Measurements from ENCODE around the gene CD36. TPM values are rescaled to one million over a fixed set of nuclear protein-coding genes. Genes with fewer than 3 reads are reported as not detected.

The CD36 gene
- polyA plus RNA-seq, 1 donor from 2014 or later: 0.31 TPM

DNA sequence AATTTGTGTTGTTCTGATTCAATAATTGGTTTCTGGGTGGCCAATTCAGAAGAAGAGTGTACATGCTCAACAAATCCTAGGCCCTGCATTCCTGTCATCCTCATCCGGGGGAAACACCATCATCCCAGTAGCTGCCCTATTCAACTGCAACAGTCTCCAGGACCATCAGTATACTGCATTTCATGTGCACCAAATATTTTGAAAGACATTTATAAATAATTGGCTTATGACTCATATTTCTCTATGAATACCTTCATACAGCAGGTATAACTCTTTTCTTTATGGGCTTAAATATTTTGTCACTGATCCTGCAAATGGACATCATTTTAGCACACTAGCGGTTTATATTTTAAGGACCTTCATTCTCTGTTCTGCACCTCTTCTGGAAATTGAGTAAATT lies 38.0 kb downstream of the CD36 start:
- Histone ChIP-seq H3K27me3 (ENCODE audit: insufficient read depth, low read depth, low read length) (no peaks in the 10 kb centered on the region), H3K9me3 (ENCODE audit: low read length) (no peaks in the 10 kb centered on the region)
- TF ChIP-seq TAF1 (IDR thresholded peaks at IDR 0.05; ENCODE audit: low read depth): no peak
- TF ChIP-seq EP300 (conservative IDR thresholded peaks at IDR 0.05; ENCODE audit: poor library complexity, severe bottlenecking): no peak
- TF ChIP-seq, protein P1, sequence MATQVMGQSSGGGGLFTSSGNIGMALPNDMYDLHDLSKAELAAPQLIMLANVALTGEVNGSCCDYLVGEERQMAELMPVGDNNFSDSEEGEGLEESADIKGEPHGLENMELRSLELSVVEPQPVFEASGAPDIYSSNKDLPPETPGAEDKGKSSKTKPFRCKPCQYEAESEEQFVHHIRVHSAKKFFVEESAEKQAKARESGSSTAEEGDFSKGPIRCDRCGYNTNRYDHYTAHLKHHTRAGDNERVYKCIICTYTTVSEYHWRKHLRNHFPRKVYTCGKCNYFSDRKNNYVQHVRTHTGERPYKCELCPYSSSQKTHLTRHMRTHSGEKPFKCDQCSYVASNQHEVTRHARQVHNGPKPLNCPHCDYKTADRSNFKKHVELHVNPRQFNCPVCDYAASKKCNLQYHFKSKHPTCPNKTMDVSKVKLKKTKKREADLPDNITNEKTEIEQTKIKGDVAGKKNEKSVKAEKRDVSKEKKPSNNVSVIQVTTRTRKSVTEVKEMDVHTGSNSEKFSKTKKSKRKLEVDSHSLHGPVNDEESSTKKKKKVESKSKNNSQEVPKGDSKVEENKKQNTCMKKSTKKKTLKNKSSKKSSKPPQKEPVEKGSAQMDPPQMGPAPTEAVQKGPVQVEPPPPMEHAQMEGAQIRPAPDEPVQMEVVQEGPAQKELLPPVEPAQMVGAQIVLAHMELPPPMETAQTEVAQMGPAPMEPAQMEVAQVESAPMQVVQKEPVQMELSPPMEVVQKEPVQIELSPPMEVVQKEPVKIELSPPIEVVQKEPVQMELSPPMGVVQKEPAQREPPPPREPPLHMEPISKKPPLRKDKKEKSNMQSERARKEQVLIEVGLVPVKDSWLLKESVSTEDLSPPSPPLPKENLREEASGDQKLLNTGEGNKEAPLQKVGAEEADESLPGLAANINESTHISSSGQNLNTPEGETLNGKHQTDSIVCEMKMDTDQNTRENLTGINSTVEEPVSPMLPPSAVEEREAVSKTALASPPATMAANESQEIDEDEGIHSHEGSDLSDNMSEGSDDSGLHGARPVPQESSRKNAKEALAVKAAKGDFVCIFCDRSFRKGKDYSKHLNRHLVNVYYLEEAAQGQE (IDR thresholded peaks at IDR 0.05; ENCODE audit: borderline replicate concordance): no peak
- no peak for TF ChIP-seq SMC3 (conservative IDR thresholded peaks at IDR 0.05; ENCODE audit: poor library complexity)
- no peak for TF ChIP-seq RAD21 (conservative IDR thresholded peaks at IDR 0.05)
- TF ChIP-seq MXI1 (conservative IDR thresholded peaks at IDR 0.05; ENCODE audit: poor library complexity, severe bottlenecking): no peak
- no peak for TF ChIP-seq EZH2 (IDR thresholded peaks at IDR 0.05; ENCODE audit: borderline replicate concordance, insufficient read depth, low read length, poor library complexity, severe bottlenecking)
- no peak for TF ChIP-seq POLR2AphosphoS5 (IDR thresholded peaks at IDR 0.05)
- TF ChIP-seq, protein P2, sequence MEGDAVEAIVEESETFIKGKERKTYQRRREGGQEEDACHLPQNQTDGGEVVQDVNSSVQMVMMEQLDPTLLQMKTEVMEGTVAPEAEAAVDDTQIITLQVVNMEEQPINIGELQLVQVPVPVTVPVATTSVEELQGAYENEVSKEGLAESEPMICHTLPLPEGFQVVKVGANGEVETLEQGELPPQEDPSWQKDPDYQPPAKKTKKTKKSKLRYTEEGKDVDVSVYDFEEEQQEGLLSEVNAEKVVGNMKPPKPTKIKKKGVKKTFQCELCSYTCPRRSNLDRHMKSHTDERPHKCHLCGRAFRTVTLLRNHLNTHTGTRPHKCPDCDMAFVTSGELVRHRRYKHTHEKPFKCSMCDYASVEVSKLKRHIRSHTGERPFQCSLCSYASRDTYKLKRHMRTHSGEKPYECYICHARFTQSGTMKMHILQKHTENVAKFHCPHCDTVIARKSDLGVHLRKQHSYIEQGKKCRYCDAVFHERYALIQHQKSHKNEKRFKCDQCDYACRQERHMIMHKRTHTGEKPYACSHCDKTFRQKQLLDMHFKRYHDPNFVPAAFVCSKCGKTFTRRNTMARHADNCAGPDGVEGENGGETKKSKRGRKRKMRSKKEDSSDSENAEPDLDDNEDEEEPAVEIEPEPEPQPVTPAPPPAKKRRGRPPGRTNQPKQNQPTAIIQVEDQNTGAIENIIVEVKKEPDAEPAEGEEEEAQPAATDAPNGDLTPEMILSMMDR (IDR thresholded peaks at IDR 0.05; ENCODE audit: poor library complexity, severe bottlenecking): no peak

DNA sequence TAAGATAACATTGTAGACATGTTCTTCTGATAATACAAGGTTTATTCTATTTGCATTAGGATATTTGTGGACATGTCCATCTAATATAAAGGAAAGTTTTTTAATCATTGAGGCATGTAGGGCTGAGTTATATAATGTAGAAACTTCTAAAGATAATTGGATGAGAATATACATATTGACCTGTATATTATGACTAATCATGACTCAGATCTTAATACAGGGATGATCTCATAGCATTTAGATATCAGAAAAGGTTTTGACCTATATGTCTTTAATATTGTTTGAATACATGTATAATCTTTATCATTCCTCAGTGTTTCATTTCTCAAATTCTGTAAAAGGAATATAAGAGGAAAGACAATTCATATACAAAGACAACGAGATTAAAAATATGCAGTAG lies 39.2 kb downstream of the CD36 start:
- TF ChIP-seq TAF1 (IDR thresholded peaks at IDR 0.05; ENCODE audit: low read depth) (no peak), EZH2 (IDR thresholded peaks at IDR 0.05; ENCODE audit: borderline replicate concordance, insufficient read depth, low read length, poor library complexity, severe bottlenecking) (no peak), SMC3 (conservative IDR thresholded peaks at IDR 0.05; ENCODE audit: poor library complexity) (no peak), MXI1 (conservative IDR thresholded peaks at IDR 0.05; ENCODE audit: poor library complexity, severe bottlenecking) (no peak), EP300 (conservative IDR thresholded peaks at IDR 0.05; ENCODE audit: poor library complexity, severe bottlenecking) (no peak), POLR2AphosphoS5 (IDR thresholded peaks at IDR 0.05) (no peak)
- TF ChIP-seq, protein P2 (IDR thresholded peaks at IDR 0.05; ENCODE audit: poor library complexity, severe bottlenecking): no peak
- Histone ChIP-seq H3K36me3 (ENCODE audit: insufficient read depth, low read length) (no peaks in the 10 kb centered on the region), H3K27me3 (ENCODE audit: insufficient read depth, low read depth, low read length) (no peaks in the 10 kb centered on the region), H3K9ac (ENCODE audit: low read length) (no peak overlapping the region), H3K9me2 (ENCODE audit: insufficient read depth, low read length) (no peaks in the 10 kb centered on the region), H3K27ac (ENCODE audit: low read length) (no peak overlapping the region), H3K4me2 (ENCODE audit: low read length) (no peak overlapping the region), H3K9me3 (ENCODE audit: low read length) (no peaks in the 10 kb centered on the region), H3K4me3 (ENCODE audit: low read length) (no peak overlapping the region), H4K20me1 (ENCODE audit: insufficient read depth) (no peaks in the 10 kb centered on the region), H3F3A (ENCODE audit: insufficient read depth, low read length, poor library complexity, severe bottlenecking) (no peaks in the 10 kb centered on the region), H2AFZ (ENCODE audit: low read depth, low read length) (no peak overlapping the region), H3K79me2 (replicated peaks; ENCODE audit: insufficient read depth, low read length) (no peaks in the 10 kb centered on the region)

More for the DNA sequence above, 38.0 kb downstream of the CD36 start:
- Histone ChIP-seq H3K9ac (ENCODE audit: low read length) (no peak overlapping the region), H3F3A (ENCODE audit: insufficient read depth, low read length, poor library complexity, severe bottlenecking) (no peaks in the 10 kb centered on the region), H3K36me3 (ENCODE audit: insufficient read depth, low read length) (no peaks in the 10 kb centered on the region), H2AFZ (ENCODE audit: low read depth, low read length) (no peak overlapping the region), H3K27ac (ENCODE audit: low read length) (no peak overlapping the region), H3K79me2 (replicated peaks; ENCODE audit: insufficient read depth, low read length) (no peaks in the 10 kb centered on the region), H3K4me3 (ENCODE audit: low read length) (no peak overlapping the region), H3K4me2 (ENCODE audit: low read length) (no peak overlapping the region), H3K9me2 (ENCODE audit: insufficient read depth, low read length) (no peaks in the 10 kb centered on the region), H4K20me1 (ENCODE audit: insufficient read depth) (no peaks in the 10 kb centered on the region)
